NCI-H2107 treated with DMSO at 0.1 percent for 48 hours (cell line): ENCODE measurements around the gene CAMK2A.
"Not testable (repeated sequence)": the region's sequence is repeated elsewhere in the genome, so short reads cannot be mapped to it uniquely, and the experiment has no call there.

Experiments used
- DNase-seq: peaks from one replicate; lab custom pipeline; 2025; ENCODE audit not compliant: unreplicated experiment; lab: John Stamatoyannopoulos, UW

Gene CAMK2A

GRCh38 chr5:150256410-150257064 lies 33.0 kb downstream of the CAMK2A start:
- no peak for DNase-seq

- no peak for DNase-seq
These were observed 33.7 kb downstream of the CAMK2A start for GRCh38 chr5:150255659-150256409.

GRCh38 chr5:150254774-150255173 lies 34.8 kb downstream of the CAMK2A start:
- DNase-seq: no peak

- DNase-seq: no peak
These were observed 35.2 kb downstream of the CAMK2A start for GRCh38 chr5:150254363-150254762.

- no peak for DNase-seq
These were observed 36.0 kb downstream of the CAMK2A start for GRCh38 chr5:150253416-150254208.

GRCh38 chr5:150252489-150252888 lies 37.1 kb downstream of the CAMK2A start:
- DNase-seq: no peak

GRCh38 chr5:150251504-150251903 lies 38.1 kb downstream of the CAMK2A start:
- no peak for DNase-seq

GRCh38 chr5:150249744-150250143 lies 39.8 kb downstream of the CAMK2A start:
- DNase-seq: no peak

GRCh38 chr5:150248946-150249345 lies 40.6 kb downstream of the CAMK2A start:
- DNase-seq: no peak

GRCh38 chr5:150248493-150248892 lies 41.1 kb downstream of the CAMK2A start:
- DNase-seq: not testable (repeated sequence)

GRCh38 chr5:150247726-150248125 lies 41.8 kb downstream of the CAMK2A start:
- no peak for DNase-seq

- DNase-seq: no peak
These were observed 42.7 kb downstream of the CAMK2A start for GRCh38 chr5:150246835-150247234.

- no peak for DNase-seq
These were observed 43.1 kb downstream of the CAMK2A start for GRCh38 chr5:150246429-150246828.

GRCh38 chr5:150245808-150246207 lies 43.8 kb downstream of the CAMK2A start:
- DNase-seq: no peak

- DNase-seq: no peak
These were observed 44.3 kb downstream of the CAMK2A start for GRCh38 chr5:150245111-150245789.

GRCh38 chr5:150244209-150244608 lies 45.4 kb downstream of the CAMK2A start:
- DNase-seq: no peak

GRCh38 chr5:150243590-150243989 lies 46.0 kb downstream of the CAMK2A start:
- no peak for DNase-seq

GRCh38 chr5:150242251-150242894 lies 47.2 kb downstream of the CAMK2A start:
- DNase-seq: no peak

- DNase-seq: no peak
These were observed 48.0 kb downstream of the CAMK2A start for GRCh38 chr5:150241298-150242160.

- no peak for DNase-seq
These were observed 49.8 kb downstream of the CAMK2A start for GRCh38 chr5:150239794-150240122.
